ENCODE results near the gene ERMARD. TPM values are rescaled to one million over a fixed set of nuclear protein-coding genes. Genes with fewer than 3 reads are reported as not detected.

The ERMARD gene
- total RNA-seq, 4 donors from 2014 or later: 9.0 to 18.9 (median 11.2) TPM

GRCh38 chr6:169820358-169820757, 68.9 kb downstream of the ERMARD start:
- H3K4me1 ChIP-seq: no peaks in the 10 kb centered on the region
- ATAC-seq (no peak), DNase-seq (no peak)
- no peaks in the 10 kb centered on the region for H3K36me3 ChIP-seq
- no peak overlapping the region for H3K4me3 ChIP-seq
- no peaks in the 10 kb centered on the region for H3K9me3 ChIP-seq
- intact Hi-C loops (cut with DNase I; ENCODE audit: low total_unique reads): no loop called here
- TF ChIP-seq CTCF (IDR thresholded peaks at IDR 0.05 in 4 of 5, conservative IDR thresholded peaks at IDR 0.05 in 1 of 5) (no peak), POLR2A (IDR thresholded peaks at IDR 0.05) (no peak)
- no peaks in the 10 kb centered on the region for H3K27me3 ChIP-seq
- H3K27ac ChIP-seq: no peak overlapping the region
- in situ Hi-C loops (cut with MboI; ENCODE audit: low sequenced_read_pairs in 4 of 4): no loop called here

- in situ Hi-C loops (cut with MboI; ENCODE audit: low sequenced_read_pairs in 4 of 4): no loop called here
- H3K4me3 ChIP-seq: no peak overlapping the region
- H3K4me1 ChIP-seq: no peaks in the 10 kb centered on the region
- H3K27me3 ChIP-seq: peaks cover 0 to 3% (median 0%) of the 10 kb centered on the region in 3 donors
- H3K27ac ChIP-seq: no peak overlapping the region
- H3K36me3 ChIP-seq: no peaks in the 10 kb centered on the region
- ATAC-seq: no peak
- no peak for DNase-seq
- no peak for TF ChIP-seq CTCF (IDR thresholded peaks at IDR 0.05 in 4 of 5, conservative IDR thresholded peaks at IDR 0.05 in 1 of 5)
- no peak for TF ChIP-seq POLR2A (IDR thresholded peaks at IDR 0.05)
- intact Hi-C loops (cut with DNase I; ENCODE audit: low total_unique reads): no loop called here
- H3K9me3 ChIP-seq: no peaks in the 10 kb centered on the region
Observed at GRCh38 chr6:169824021-169824420, 72.6 kb downstream of the ERMARD start.

GRCh38 chr6:169824848-169825557, 73.6 kb downstream of the ERMARD start:
- ATAC-seq (no peak), DNase-seq (no peak)
- Histone ChIP-seq H3K4me3 (no peak overlapping the region), H3K36me3 (no peaks in the 10 kb centered on the region), H3K27me3 (peaks cover 0 to 3% (median 0%) of the 10 kb centered on the region in 3 donors), H3K9me3 (no peaks in the 10 kb centered on the region), H3K27ac (no peak overlapping the region), H3K4me1 (no peaks in the 10 kb centered on the region)
- in situ Hi-C loops (cut with MboI; ENCODE audit: low sequenced_read_pairs in 4 of 4) (loop anchor here in 1 of 4 donors (25.0 kb wide), 1 partner anchor 462 kb away; the partner anchor contains the start of gene DLL1), intact Hi-C loops (cut with DNase I; ENCODE audit: low total_unique reads) (no loop called here)
- no peak for TF ChIP-seq CTCF (IDR thresholded peaks at IDR 0.05 in 4 of 5, conservative IDR thresholded peaks at IDR 0.05 in 1 of 5)
- no peak for TF ChIP-seq POLR2A (IDR thresholded peaks at IDR 0.05)

- intact Hi-C loops (cut with DNase I; ENCODE audit: low total_unique reads): no loop called here
Observed at GRCh38 chr6:169825558-169826225, 74.3 kb downstream of the ERMARD start.

More at GRCh38 chr6:169825558-169826225, 74.3 kb downstream of the ERMARD start:
- no peak for ATAC-seq
- in situ Hi-C loops (cut with MboI; ENCODE audit: low sequenced_read_pairs in 4 of 4): loop anchor here in 1 of 4 donors (25.0 kb wide), 1 partner anchor 462 kb away; the partner anchor contains the start of gene DLL1
- Histone ChIP-seq H3K4me3 (no peak overlapping the region), H3K9me3 (no peaks in the 10 kb centered on the region), H3K4me1 (no peaks in the 10 kb centered on the region), H3K36me3 (no peaks in the 10 kb centered on the region), H3K27ac (no peak overlapping the region), H3K27me3 (peaks cover 0 to 3% (median 0%) of the 10 kb centered on the region in 3 donors)
- TF ChIP-seq POLR2A (IDR thresholded peaks at IDR 0.05) (no peak), CTCF (IDR thresholded peaks at IDR 0.05 in 4 of 5, conservative IDR thresholded peaks at IDR 0.05 in 1 of 5) (no peak)
- DNase-seq: no peak

All from gastrocnemius medialis (tissue), 4 donors.